NCI-H146 (cell line): ENCODE measurements around the gene CHCHD10.
"Not testable (repeated sequence)": the region's sequence is repeated elsewhere in the genome, so short reads cannot be mapped to it uniquely, and the experiment has no call there.

Source experiments
- DNase-seq: peaks from one replicate; lab custom pipeline; 2025; lab: John Stamatoyannopoulos, UW

Gene CHCHD10

GRCh38 chr22:23750367-23750713 lies 17.4 kb downstream of the CHCHD10 start:
- no peak for DNase-seq

GRCh38 chr22:23749841-23750301 lies 17.9 kb downstream of the CHCHD10 start:
- DNase-seq = no peak

GRCh38 chr22:23745791-23746190 lies 22.0 kb downstream of the CHCHD10 start:
- no peak for DNase-seq

- DNase-seq = no peak
Measured at GRCh38 chr22:23744485-23744884, 23.3 kb downstream of the CHCHD10 start.

- no peak for DNase-seq
Measured at GRCh38 chr22:23744001-23744400, 23.8 kb downstream of the CHCHD10 start.

GRCh38 chr22:23743303-23743705 lies 24.5 kb downstream of the CHCHD10 start:
- DNase-seq = no peak

- no peak for DNase-seq
Measured at GRCh38 chr22:23742505-23743264, 25.1 kb downstream of the CHCHD10 start.

- no peak for DNase-seq
Measured at GRCh38 chr22:23737696-23738095, 30.1 kb downstream of the CHCHD10 start.

GRCh38 chr22:23728108-23728507 lies 39.7 kb downstream of the CHCHD10 start:
- DNase-seq = not testable (repeated sequence)

- no peak for DNase-seq
Measured at GRCh38 chr22:23722724-23723123, 45.0 kb downstream of the CHCHD10 start.

GRCh38 chr22:23722160-23722559 lies 45.6 kb downstream of the CHCHD10 start:
- no peak for DNase-seq

GRCh38 chr22:23720855-23721254 lies 46.9 kb downstream of the CHCHD10 start:
- DNase-seq = no peak

- no peak for DNase-seq
Measured at GRCh38 chr22:23718371-23719165, 49.2 kb downstream of the CHCHD10 start.

- peak; percentile 79 for DNase-seq
Measured at GRCh38 chr22:23716811-23717801, 50.7 kb downstream of the CHCHD10 start.
